Measurements from ENCODE around the gene DPAGT1. TPM values are rescaled to one million over a fixed set of nuclear protein-coding genes. Genes with fewer than 3 reads are reported as not detected.
A peak's percentile ranks its signal among the peaks of the same experiment; 100 is the strongest.
"Not testable (repeated sequence)": the region's sequence is repeated elsewhere in the genome, so short reads cannot be mapped to it uniquely, and the experiment has no call there.

Gene DPAGT1
- total RNA-seq, 1 donor from 2014 or later = 44.4 TPM

GRCh38 chr11:119067371-119068222, 34.1 kb downstream of the DPAGT1 start, which contains the start of gene VPS11:
Gene VPS11, plus strand, starts transcription at chr11:119067818. Its CDS starts 6 bp downstream, at chr11:119067824.
- no peak for TF ChIP-seq CTCF (IDR thresholded peaks at IDR 0.05)
- H3K4me1 Mint-ChIP-seq (ENCODE audit: unreplicated experiment) = peaks cover 23% of the 10 kb centered on the region
- H3K27ac Mint-ChIP-seq (ENCODE audit: unreplicated experiment) = peak within 1 kb of the TSS; percentile 96
- H3K9me3 Mint-ChIP-seq (ENCODE audit: unreplicated experiment) = no peaks in the 10 kb centered on the region
- H3K4me3 Mint-ChIP-seq (ENCODE audit: unreplicated experiment) = peak within 1 kb of the TSS; percentile 88
- peaks cover 10% of the 10 kb centered on the region for H3K36me3 Mint-ChIP-seq (ENCODE audit: unreplicated experiment)
- no peaks in the 10 kb centered on the region for H3K27me3 Mint-ChIP-seq (ENCODE audit: unreplicated experiment)
- DNase-seq (ENCODE audit: extremely low spot score, unreplicated experiment) = peak; percentile 98

- Mint-ChIP-seq H3K4me1 (ENCODE audit: unreplicated experiment) (peaks cover 23% of the 10 kb centered on the region), H3K36me3 (ENCODE audit: unreplicated experiment) (peaks cover 4% of the 10 kb centered on the region), H3K4me3 (ENCODE audit: unreplicated experiment) (no peak overlapping the region), H3K27me3 (ENCODE audit: unreplicated experiment) (no peaks in the 10 kb centered on the region), H3K27ac (ENCODE audit: unreplicated experiment) (no peak overlapping the region), H3K9me3 (ENCODE audit: unreplicated experiment) (no peaks in the 10 kb centered on the region)
- no peak for DNase-seq (ENCODE audit: extremely low spot score, unreplicated experiment)
- peak; percentile 52 for TF ChIP-seq CTCF (IDR thresholded peaks at IDR 0.05)
Observed at GRCh38 chr11:119065369-119065768, 36.3 kb downstream of the DPAGT1 start.

GRCh38 chr11:119062779-119063178, 38.9 kb downstream of the DPAGT1 start:
- no peak overlapping the region for H3K27ac Mint-ChIP-seq (ENCODE audit: unreplicated experiment)
- DNase-seq (ENCODE audit: extremely low spot score, unreplicated experiment) = no peak
- TF ChIP-seq CTCF (IDR thresholded peaks at IDR 0.05) = no peak
- H3K4me1 Mint-ChIP-seq (ENCODE audit: unreplicated experiment) = peaks cover 19% of the 10 kb centered on the region
- H3K4me3 Mint-ChIP-seq (ENCODE audit: unreplicated experiment) = no peak overlapping the region
- no peaks in the 10 kb centered on the region for H3K9me3 Mint-ChIP-seq (ENCODE audit: unreplicated experiment)
- H3K36me3 Mint-ChIP-seq (ENCODE audit: unreplicated experiment) = no peaks in the 10 kb centered on the region
- no peaks in the 10 kb centered on the region for H3K27me3 Mint-ChIP-seq (ENCODE audit: unreplicated experiment)

- no peak overlapping the region for H3K27ac Mint-ChIP-seq (ENCODE audit: unreplicated experiment)
- H3K4me1 Mint-ChIP-seq (ENCODE audit: unreplicated experiment) = peaks cover 11% of the 10 kb centered on the region
- no peak for DNase-seq (ENCODE audit: extremely low spot score, unreplicated experiment)
- H3K36me3 Mint-ChIP-seq (ENCODE audit: unreplicated experiment) = no peaks in the 10 kb centered on the region
- TF ChIP-seq CTCF (IDR thresholded peaks at IDR 0.05) = no peak
- H3K9me3 Mint-ChIP-seq (ENCODE audit: unreplicated experiment) = no peaks in the 10 kb centered on the region
- no peaks in the 10 kb centered on the region for H3K27me3 Mint-ChIP-seq (ENCODE audit: unreplicated experiment)
- no peak overlapping the region for H3K4me3 Mint-ChIP-seq (ENCODE audit: unreplicated experiment)
Observed at GRCh38 chr11:119061256-119061655, 40.4 kb downstream of the DPAGT1 start.

- peaks cover 24% of the 10 kb centered on the region for H3K4me1 Mint-ChIP-seq (ENCODE audit: unreplicated experiment)
- not testable (repeated sequence) for H3K4me3 Mint-ChIP-seq (ENCODE audit: unreplicated experiment); H3K9me3 Mint-ChIP-seq (ENCODE audit: unreplicated experiment); H3K27me3 Mint-ChIP-seq (ENCODE audit: unreplicated experiment); H3K36me3 Mint-ChIP-seq (ENCODE audit: unreplicated experiment); DNase-seq (ENCODE audit: extremely low spot score, unreplicated experiment); H3K27ac Mint-ChIP-seq (ENCODE audit: unreplicated experiment)
Observed at GRCh38 chr11:119059128-119059527, 42.5 kb downstream of the DPAGT1 start.
